Middle frontal gyrus (tissue), 1 donor: Measurements from ENCODE around the gene MUC5B.
A peak's percentile ranks its signal among the peaks of the same experiment; 100 is the strongest.

Experiments
- DNase-seq: peaks from one replicate; pipeline ENCODE4 v3.0.0-alpha.2; 2015; ENCODE audit warnings: low spot score; ENCODE audit errors: extremely low spot score

MUC5B gene

GRCh38 chr11:1308743-1309497 is 86.1 kb downstream of the MUC5B start:
- DNase-seq, result no peak

- DNase-seq, result peak; percentile 89
Observed at GRCh38 chr11:1309498-1310317, 86.8 kb downstream of the MUC5B start, which contains the start of gene TOLLIP. Gene TOLLIP (minus strand): TSS chr11:1309632. CDS start chr11:1309498, 134 bp downstream.

GRCh38 chr11:1310318-1310687 is 87.4 kb downstream of the MUC5B start:
- no peak for DNase-seq

GRCh38 chr11:1310772-1311468 is 88.1 kb downstream of the MUC5B start:
- DNase-seq, result no peak
